Measurements from ENCODE around the gene PARD3B.
"Not testable (repeated sequence)": the region's sequence is repeated elsewhere in the genome, so short reads cannot be mapped to it uniquely, and the experiment has no call there.

PARD3B gene

DNA sequence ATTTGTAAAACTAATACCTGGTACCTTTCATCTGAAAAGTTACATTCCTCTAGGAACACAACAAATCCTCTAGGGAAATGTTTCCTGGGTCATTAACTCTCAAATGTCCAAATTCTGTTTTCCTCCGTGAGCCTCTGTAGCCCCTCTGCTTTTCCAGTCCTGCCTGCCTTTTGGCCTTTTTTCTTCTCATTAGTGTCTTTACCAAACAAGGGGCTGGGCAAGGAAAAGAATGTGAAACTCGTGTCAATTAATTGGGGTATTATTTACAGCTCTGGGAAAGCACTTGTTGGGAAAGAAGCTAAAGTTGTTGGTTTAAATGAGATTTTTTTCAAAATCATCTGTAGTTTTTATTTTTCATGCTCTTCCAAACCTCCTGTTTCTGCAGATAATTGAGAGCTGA lies 938.9 kb downstream of the PARD3B start:
- Histone ChIP-seq H3K4me3 (ENCODE audit: low read depth, low read length) (no peak overlapping the region), H3K36me3 (replicated peaks) (no peaks in the 10 kb centered on the region), H3K27me3 (replicated peaks) (no peaks in the 10 kb centered on the region), H3K27ac (no peak overlapping the region)
- in situ Hi-C loops (cut with HindIII; ENCODE audit: low pct_ligation_motif_present, low sequenced_read_pairs) = no loop called here
- TF ChIP-seq, protein P1, sequence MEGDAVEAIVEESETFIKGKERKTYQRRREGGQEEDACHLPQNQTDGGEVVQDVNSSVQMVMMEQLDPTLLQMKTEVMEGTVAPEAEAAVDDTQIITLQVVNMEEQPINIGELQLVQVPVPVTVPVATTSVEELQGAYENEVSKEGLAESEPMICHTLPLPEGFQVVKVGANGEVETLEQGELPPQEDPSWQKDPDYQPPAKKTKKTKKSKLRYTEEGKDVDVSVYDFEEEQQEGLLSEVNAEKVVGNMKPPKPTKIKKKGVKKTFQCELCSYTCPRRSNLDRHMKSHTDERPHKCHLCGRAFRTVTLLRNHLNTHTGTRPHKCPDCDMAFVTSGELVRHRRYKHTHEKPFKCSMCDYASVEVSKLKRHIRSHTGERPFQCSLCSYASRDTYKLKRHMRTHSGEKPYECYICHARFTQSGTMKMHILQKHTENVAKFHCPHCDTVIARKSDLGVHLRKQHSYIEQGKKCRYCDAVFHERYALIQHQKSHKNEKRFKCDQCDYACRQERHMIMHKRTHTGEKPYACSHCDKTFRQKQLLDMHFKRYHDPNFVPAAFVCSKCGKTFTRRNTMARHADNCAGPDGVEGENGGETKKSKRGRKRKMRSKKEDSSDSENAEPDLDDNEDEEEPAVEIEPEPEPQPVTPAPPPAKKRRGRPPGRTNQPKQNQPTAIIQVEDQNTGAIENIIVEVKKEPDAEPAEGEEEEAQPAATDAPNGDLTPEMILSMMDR (IDR thresholded peaks at IDR 0.05; ENCODE audit: low read depth, low read length, missing control alignments) = no peak
- DNase-seq = no peak

DNA sequence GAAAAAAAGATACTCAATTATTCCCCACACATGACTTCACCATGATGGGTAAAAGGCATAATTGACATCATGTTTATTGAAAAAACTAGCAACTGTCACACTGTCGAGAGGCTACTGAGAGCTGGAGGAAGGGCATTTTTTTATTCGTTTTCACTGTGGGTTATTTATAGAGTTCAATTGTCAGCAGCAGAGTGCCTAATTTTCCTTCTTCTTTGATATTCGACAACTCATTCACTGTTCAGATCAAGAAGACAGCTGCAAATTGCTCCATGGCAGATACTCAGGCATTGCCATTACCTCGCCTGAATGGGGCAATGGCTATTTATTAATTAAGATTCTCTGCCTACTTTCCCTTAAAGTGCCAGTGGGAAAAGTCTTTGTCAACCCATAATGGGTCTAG lies 939.5 kb downstream of the PARD3B start:
- Histone ChIP-seq H3K36me3 (replicated peaks) (no peaks in the 10 kb centered on the region), H3K27me3 (replicated peaks) (no peaks in the 10 kb centered on the region), H3K4me3 (ENCODE audit: low read depth, low read length) (no peak overlapping the region), H3K27ac (no peak overlapping the region)
- TF ChIP-seq, protein P1 (IDR thresholded peaks at IDR 0.05; ENCODE audit: low read depth, low read length, missing control alignments) = no peak
- in situ Hi-C loops (cut with HindIII; ENCODE audit: low pct_ligation_motif_present, low sequenced_read_pairs) = no loop called here
- DNase-seq = no peak

DNA sequence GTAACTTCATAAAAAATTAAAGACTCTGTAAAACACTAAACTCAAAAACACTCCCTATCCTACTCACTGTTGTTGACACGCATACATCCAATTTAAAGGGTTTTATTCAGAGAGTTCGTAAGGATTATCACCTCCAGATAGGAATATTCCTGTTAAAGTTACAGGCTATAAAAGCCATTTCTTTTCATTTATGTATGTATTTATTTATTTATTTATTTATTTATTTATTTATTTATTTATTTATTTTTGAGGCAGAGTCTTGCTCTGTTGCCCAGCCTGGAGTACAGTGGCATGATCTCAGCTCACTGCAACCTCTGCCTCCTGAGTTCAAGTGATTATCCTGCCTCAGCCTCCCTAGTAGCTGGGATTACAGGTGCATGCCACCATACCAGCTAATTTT lies 948.3 kb downstream of the PARD3B start:
- H3K27me3 ChIP-seq (replicated peaks); DNase-seq; H3K27ac ChIP-seq; in situ Hi-C loops (cut with HindIII; ENCODE audit: low pct_ligation_motif_present, low sequenced_read_pairs); H3K36me3 ChIP-seq (replicated peaks); H3K4me3 ChIP-seq (ENCODE audit: low read depth, low read length): not testable (repeated sequence)

DNA sequence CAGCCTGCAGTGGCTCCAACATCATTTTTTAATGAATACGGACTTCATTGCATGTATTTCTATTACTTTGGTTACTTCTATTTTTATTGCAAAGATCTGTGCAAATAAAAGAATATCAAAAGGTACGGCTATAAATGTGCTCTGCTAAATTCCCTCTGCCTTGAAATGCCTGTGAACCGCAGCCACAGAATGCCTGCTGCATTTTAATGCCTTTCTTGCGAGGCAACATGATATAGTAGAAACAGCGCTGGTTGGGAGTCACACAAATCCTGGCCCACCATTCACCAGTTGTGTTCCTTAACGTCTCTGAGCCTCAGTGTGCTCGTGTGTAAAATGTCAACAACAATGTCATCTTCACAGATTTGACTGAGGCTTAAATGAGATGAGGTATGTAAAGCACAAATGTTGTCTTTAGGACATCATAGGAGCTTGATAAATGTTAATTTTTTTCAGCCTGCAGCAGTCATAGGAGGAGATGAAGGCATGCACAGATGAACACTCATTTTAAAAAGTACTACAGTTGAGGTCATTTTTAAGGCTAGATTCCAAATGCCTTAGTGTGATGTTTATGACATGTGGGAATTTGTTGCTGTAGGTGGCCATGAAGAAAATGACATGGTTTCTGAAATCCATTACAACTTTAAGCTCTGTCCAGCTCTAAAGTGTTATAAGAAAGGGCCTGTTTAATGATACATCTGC lies 949.4 kb downstream of the PARD3B start:
- TF ChIP-seq, protein P1 (IDR thresholded peaks at IDR 0.05; ENCODE audit: low read depth, low read length, missing control alignments) = no peak
- no peak overlapping the region for H3K27ac ChIP-seq
- H3K27me3 ChIP-seq (replicated peaks) = no peaks in the 10 kb centered on the region
- in situ Hi-C loops (cut with HindIII; ENCODE audit: low pct_ligation_motif_present, low sequenced_read_pairs) = no loop called here
- no peak for DNase-seq
- H3K4me3 ChIP-seq (ENCODE audit: low read depth, low read length) = no peak overlapping the region
- H3K36me3 ChIP-seq (replicated peaks) = no peaks in the 10 kb centered on the region

DNA sequence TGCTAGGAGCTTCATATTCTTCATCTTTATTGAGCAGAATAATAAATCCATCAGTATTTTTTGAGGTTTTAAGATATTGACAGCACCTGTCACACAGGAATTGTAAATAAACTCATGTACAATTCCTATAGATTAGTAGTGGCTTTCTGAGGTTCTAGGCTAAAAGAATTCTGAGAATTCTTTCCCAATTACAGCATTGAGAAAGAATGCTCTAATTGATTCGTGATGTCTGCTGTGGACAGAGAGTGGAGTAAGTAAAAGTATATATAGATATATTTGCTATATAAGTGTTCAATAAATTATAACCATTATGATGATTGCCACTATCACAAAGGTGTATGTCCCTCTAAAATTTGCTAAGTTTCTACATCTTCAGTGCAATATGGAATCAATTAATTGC lies 950.5 kb downstream of the PARD3B start:
- no peak for DNase-seq
- Histone ChIP-seq H3K27me3 (replicated peaks) (no peaks in the 10 kb centered on the region), H3K27ac (no peak overlapping the region), H3K4me3 (ENCODE audit: low read depth, low read length) (no peak overlapping the region), H3K36me3 (replicated peaks) (no peaks in the 10 kb centered on the region)
- in situ Hi-C loops (cut with HindIII; ENCODE audit: low pct_ligation_motif_present, low sequenced_read_pairs) = no loop called here
- TF ChIP-seq, protein P1 (IDR thresholded peaks at IDR 0.05; ENCODE audit: low read depth, low read length, missing control alignments) = no peak

DNA sequence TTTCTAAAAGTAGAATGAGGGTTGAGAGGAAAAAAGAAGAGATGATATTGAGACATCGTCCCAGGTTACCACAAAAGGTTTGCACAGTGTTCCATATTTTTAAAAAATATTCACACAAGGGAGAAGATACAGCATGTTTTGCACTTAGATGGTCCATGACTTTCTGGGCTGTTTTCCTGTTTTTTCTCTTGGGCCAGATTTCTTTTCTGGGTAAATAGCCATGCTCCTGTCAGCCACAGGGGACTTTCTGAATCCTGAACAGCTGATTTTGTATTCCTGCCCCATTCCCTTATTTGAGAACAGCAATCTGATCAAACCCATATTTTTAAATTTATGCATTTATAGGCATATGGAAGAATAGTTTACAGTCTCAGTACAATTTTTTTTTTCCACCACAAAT lies 951.1 kb downstream of the PARD3B start:
- in situ Hi-C loops (cut with HindIII; ENCODE audit: low pct_ligation_motif_present, low sequenced_read_pairs) = no loop called here
- no peak for DNase-seq
- H3K27ac ChIP-seq = no peak overlapping the region
- H3K4me3 ChIP-seq (ENCODE audit: low read depth, low read length) = no peak overlapping the region
- TF ChIP-seq, protein P1 (IDR thresholded peaks at IDR 0.05; ENCODE audit: low read depth, low read length, missing control alignments) = no peak
- H3K27me3 ChIP-seq (replicated peaks) = no peaks in the 10 kb centered on the region
- no peaks in the 10 kb centered on the region for H3K36me3 ChIP-seq (replicated peaks)

All from brain microvascular endothelial cell (primary cell).